OCI-LY1 (cell line): ENCODE results near the gene SHROOM3.

Experiments
- H2AFZ ChIP-seq: fragments of 200-600 bp; sonication (generic), shearing (Covaris generic); 2 replicates; pipeline ENCODE4 v1.6.0; 2014; ENCODE audit warnings: antibody characterized with exemption, mild to moderate bottlenecking, low read length
- H3F3A ChIP-seq: fragments of 200-600 bp; sonication (generic), shearing (Covaris generic); 2 replicates; pipeline ENCODE4 v1.6.0; 2014; ENCODE audit warnings: mild to moderate bottlenecking, antibody characterized with exemption, low read length, moderate library complexity; ENCODE audit not compliant: insufficient read depth
- H3K27ac ChIP-seq: fragments of 200-600 bp; sonication (generic); 2 replicates; pipeline ENCODE4 v1.5.1; 2014; ENCODE audit warnings: low read length, mixed run types, mild to moderate bottlenecking, low read depth; ENCODE audit not compliant: poor library complexity, severe bottlenecking
- H3K27me3 ChIP-seq: fragments of 200-600 bp; sonication (generic); 2 replicates; pipeline ENCODE4 v1.6.0; 2014; ENCODE audit warnings: antibody characterized with exemption, mild to moderate bottlenecking, low read length, moderate library complexity; ENCODE audit not compliant: insufficient read depth
- H3K36me3 ChIP-seq: fragments of 200-600 bp; sonication (generic); 2 replicates; pipeline ENCODE4 v1.6.1; 2014; ENCODE audit warnings: mild to moderate bottlenecking, antibody characterized with exemption, low read length, moderate library complexity, mixed read lengths; ENCODE audit not compliant: insufficient read depth
- H3K4me1 ChIP-seq: fragments of 200-600 bp; sonication (generic); 2 replicates; pipeline ENCODE4 v1.5.1; 2014; ENCODE audit warnings: mild to moderate bottlenecking, low read length, moderate library complexity; ENCODE audit not compliant: insufficient read depth, severe bottlenecking
- H3K4me2 ChIP-seq: fragments of 200-600 bp; sonication (generic), shearing (Covaris generic); 2 replicates; pipeline ENCODE4 v1.6.1; 2014; ENCODE audit warnings: low read length
- H3K4me3 ChIP-seq: fragments of 200-600 bp; sonication (generic); 2 replicates; pipeline ENCODE4 v1.5.1; 2014; ENCODE audit warnings: low read length, low read depth, mild to moderate bottlenecking, mixed read lengths; ENCODE audit not compliant: poor library complexity, severe bottlenecking
- H3K79me2 ChIP-seq: fragments of 200-600 bp; shearing (Covaris generic); 2 replicates; pipeline ENCODE4 v1.6.1; 2016; ENCODE audit warnings: mixed run types, low read length, mixed read lengths; ENCODE audit not compliant: insufficient read depth
- H3K9ac ChIP-seq: fragments of 200-600 bp; sonication (generic), shearing (Covaris generic); 2 replicates; pipeline ENCODE4 v1.6.1; 2014; ENCODE audit warnings: mild to moderate bottlenecking, low read length, mixed read lengths
- H3K9me2 ChIP-seq: fragments of 200-600 bp; sonication (generic), shearing (Covaris generic); 2 replicates; pipeline ENCODE4 v1.6.1; 2014; ENCODE audit warnings: low read depth, mild to moderate bottlenecking, low read length, mixed read lengths
- H3K9me3 ChIP-seq: fragments of 200-600 bp; shearing (Covaris generic); 2 replicates; pipeline ENCODE4 v1.6.1; 2014; ENCODE audit warnings: low read length, mixed read lengths
- H4K20me1 ChIP-seq: fragments of 200-600 bp; sonication (generic), shearing (Covaris generic); 2 replicates; pipeline ENCODE4 v1.6.0; 2016; ENCODE audit warnings: mild to moderate bottlenecking, low read length; ENCODE audit not compliant: insufficient read depth
- EZH2 ChIP-seq: fragments of 200-600 bp; sonication (generic), shearing (Covaris generic); IDR thresholded peaks from 2 replicates; pipeline ENCODE4 v1.8.0; 2017; ENCODE audit warnings: borderline replicate concordance, mixed run types, mild to moderate bottlenecking, antibody characterized with exemption, low read length, moderate library complexity, mixed read lengths
- TF ChIP-seq, protein P1 (sequence below): fragments of 200-600 bp; sonication (generic), shearing (Covaris generic); IDR thresholded peaks from 2 replicates; pipeline ENCODE4 v1.5.1; 2017; ENCODE audit warnings: mild to moderate bottlenecking, antibody characterized with exemption, low read length, moderate library complexity, mixed read lengths

Gene SHROOM3

DNA sequence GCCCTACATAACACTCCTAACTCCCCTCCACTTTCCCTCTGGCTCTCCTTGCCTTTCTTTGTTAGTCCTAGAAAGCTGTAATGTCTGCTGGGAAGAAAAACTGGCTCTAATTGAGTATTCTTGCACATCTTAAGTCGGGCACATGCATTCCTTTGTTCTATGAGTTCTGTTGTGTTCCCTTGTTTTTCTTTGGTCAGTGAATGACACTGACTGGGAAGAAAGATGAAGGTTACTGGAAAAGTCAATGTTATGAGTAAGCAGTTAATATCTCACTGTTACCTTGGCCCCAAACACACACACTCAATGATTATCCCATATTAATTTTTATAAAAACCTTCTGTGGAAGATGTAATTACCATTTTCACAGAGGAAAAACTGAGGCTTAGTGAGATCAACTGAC is 247.0 kb downstream of the SHROOM3 start:
- Histone ChIP-seq H3K4me1 (no peaks in the 10 kb centered on the region), H3K27ac (no peak overlapping the region), H4K20me1 (no peaks in the 10 kb centered on the region), H2AFZ (no peak overlapping the region), H3K9me3 (no peaks in the 10 kb centered on the region), H3K9me2 (no peaks in the 10 kb centered on the region), H3F3A (no peaks in the 10 kb centered on the region), H3K79me2 (no peaks in the 10 kb centered on the region), H3K4me3 (no peak overlapping the region), H3K9ac (no peak overlapping the region), H3K4me2 (no peak overlapping the region), H3K36me3 (no peaks in the 10 kb centered on the region), H3K27me3 (no peaks in the 10 kb centered on the region)
- TF ChIP-seq EZH2: no peak
- TF ChIP-seq, protein P1, sequence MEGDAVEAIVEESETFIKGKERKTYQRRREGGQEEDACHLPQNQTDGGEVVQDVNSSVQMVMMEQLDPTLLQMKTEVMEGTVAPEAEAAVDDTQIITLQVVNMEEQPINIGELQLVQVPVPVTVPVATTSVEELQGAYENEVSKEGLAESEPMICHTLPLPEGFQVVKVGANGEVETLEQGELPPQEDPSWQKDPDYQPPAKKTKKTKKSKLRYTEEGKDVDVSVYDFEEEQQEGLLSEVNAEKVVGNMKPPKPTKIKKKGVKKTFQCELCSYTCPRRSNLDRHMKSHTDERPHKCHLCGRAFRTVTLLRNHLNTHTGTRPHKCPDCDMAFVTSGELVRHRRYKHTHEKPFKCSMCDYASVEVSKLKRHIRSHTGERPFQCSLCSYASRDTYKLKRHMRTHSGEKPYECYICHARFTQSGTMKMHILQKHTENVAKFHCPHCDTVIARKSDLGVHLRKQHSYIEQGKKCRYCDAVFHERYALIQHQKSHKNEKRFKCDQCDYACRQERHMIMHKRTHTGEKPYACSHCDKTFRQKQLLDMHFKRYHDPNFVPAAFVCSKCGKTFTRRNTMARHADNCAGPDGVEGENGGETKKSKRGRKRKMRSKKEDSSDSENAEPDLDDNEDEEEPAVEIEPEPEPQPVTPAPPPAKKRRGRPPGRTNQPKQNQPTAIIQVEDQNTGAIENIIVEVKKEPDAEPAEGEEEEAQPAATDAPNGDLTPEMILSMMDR: no peak

GRCh38 chr4:76683144-76683543 is 248.1 kb downstream of the SHROOM3 start:
- TF ChIP-seq, protein P1: no peak
- TF ChIP-seq EZH2: no peak
- H2AFZ ChIP-seq: no peak overlapping the region
- H3F3A ChIP-seq: no peaks in the 10 kb centered on the region

DNA sequence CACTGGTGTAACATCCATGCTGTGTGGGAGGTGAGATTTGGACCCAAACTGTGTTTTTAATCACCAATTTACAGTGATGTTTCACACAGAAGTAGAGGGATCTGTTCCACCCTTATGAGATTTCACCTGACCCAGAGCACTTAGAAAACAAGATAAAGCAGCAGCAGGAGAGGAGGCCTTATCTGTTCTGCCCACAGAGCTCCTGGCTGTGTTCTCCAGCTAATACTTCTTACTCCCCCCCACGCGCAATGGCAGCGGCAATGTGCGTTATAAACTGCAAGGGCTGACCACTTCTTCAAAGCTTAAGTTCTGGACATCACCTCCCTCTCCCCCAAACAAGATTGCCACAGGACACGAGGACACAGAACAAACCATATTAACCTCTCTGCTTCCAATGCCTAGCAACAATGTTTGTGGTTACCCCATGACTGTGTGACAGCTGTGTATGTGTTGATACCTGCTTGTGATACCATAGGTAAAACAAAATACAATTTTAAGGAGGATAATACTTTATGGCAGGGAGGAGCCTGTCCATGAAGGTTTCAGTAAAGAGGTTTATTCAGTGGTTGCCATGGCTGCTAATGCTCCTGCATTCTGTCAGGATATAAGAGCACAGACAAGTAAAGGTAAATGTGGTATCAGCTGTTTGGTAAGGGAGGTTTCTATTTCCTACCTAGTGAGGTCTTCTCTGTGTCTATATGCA is 252.9 kb downstream of the SHROOM3 start:
- Histone ChIP-seq H3K27ac (no peak overlapping the region), H3K9ac (no peak overlapping the region), H3K9me3 (no peaks in the 10 kb centered on the region), H3F3A (no peaks in the 10 kb centered on the region), H2AFZ (no peak overlapping the region), H3K36me3 (no peaks in the 10 kb centered on the region), H3K4me2 (no peak overlapping the region), H3K79me2 (no peaks in the 10 kb centered on the region), H4K20me1 (no peaks in the 10 kb centered on the region), H3K4me1 (no peaks in the 10 kb centered on the region), H3K4me3 (no peak overlapping the region), H3K27me3 (no peaks in the 10 kb centered on the region), H3K9me2 (no peaks in the 10 kb centered on the region)
- TF ChIP-seq, protein P1: no peak
- no peak for TF ChIP-seq EZH2

More at GRCh38 chr4:76683144-76683543, 248.1 kb downstream of the SHROOM3 start:
- Histone ChIP-seq H3K27me3 (no peaks in the 10 kb centered on the region), H3K4me2 (no peak overlapping the region), H4K20me1 (no peaks in the 10 kb centered on the region), H3K9me2 (no peaks in the 10 kb centered on the region), H3K4me1 (no peaks in the 10 kb centered on the region), H3K79me2 (no peaks in the 10 kb centered on the region), H3K36me3 (no peaks in the 10 kb centered on the region), H3K27ac (no peak overlapping the region), H3K4me3 (no peak overlapping the region), H3K9ac (no peak overlapping the region), H3K9me3 (no peaks in the 10 kb centered on the region)
